ENCODE results near the gene TTC28. TPM values are rescaled to one million over a fixed set of nuclear protein-coding genes. Genes with fewer than 3 reads are reported as not detected.

Gene TTC28
- total RNA-seq, 1 donor from 2014 or later: 13.5 TPM

GRCh38 chr22:28299753-28300152 lies 379.9 kb downstream of the TTC28 start:
- Histone ChIP-seq H3K36me3 (ENCODE audit: control insufficient read depth, insufficient read depth, low read length) (no peaks in the 10 kb centered on the region), H3K4me3 (ENCODE audit: low read depth, low read length) (no peak overlapping the region), H3K27me3 (ENCODE audit: control insufficient read depth, insufficient read depth, low read length) (no peaks in the 10 kb centered on the region)
- no peak for DNase-seq (ENCODE audit: low read depth)
- no peak for TF ChIP-seq CTCF (IDR thresholded peaks at IDR 0.05; ENCODE audit: insufficient read depth, low read length, poor library complexity, severe bottlenecking)

- Histone ChIP-seq H3K27me3 (ENCODE audit: control insufficient read depth, insufficient read depth, low read length) (no peaks in the 10 kb centered on the region), H3K4me3 (ENCODE audit: low read depth, low read length) (no peak overlapping the region), H3K36me3 (ENCODE audit: control insufficient read depth, insufficient read depth, low read length) (no peaks in the 10 kb centered on the region)
- DNase-seq (ENCODE audit: low read depth): no peak
- no peak for TF ChIP-seq CTCF (IDR thresholded peaks at IDR 0.05; ENCODE audit: insufficient read depth, low read length, poor library complexity, severe bottlenecking)
Measured at GRCh38 chr22:28299309-28299708, 380.3 kb downstream of the TTC28 start.

GRCh38 chr22:28297504-28297903 lies 382.1 kb downstream of the TTC28 start:
- no peaks in the 10 kb centered on the region for H3K36me3 ChIP-seq (ENCODE audit: control insufficient read depth, insufficient read depth, low read length)
- no peak for DNase-seq (ENCODE audit: low read depth)
- no peak overlapping the region for H3K4me3 ChIP-seq (ENCODE audit: low read depth, low read length)
- TF ChIP-seq CTCF (IDR thresholded peaks at IDR 0.05; ENCODE audit: insufficient read depth, low read length, poor library complexity, severe bottlenecking): no peak
- H3K27me3 ChIP-seq (ENCODE audit: control insufficient read depth, insufficient read depth, low read length): no peaks in the 10 kb centered on the region

- no peak for DNase-seq (ENCODE audit: low read depth)
- no peak for TF ChIP-seq CTCF (IDR thresholded peaks at IDR 0.05; ENCODE audit: insufficient read depth, low read length, poor library complexity, severe bottlenecking)
- Histone ChIP-seq H3K4me3 (ENCODE audit: low read depth, low read length) (no peak overlapping the region), H3K36me3 (ENCODE audit: control insufficient read depth, insufficient read depth, low read length) (no peaks in the 10 kb centered on the region), H3K27me3 (ENCODE audit: control insufficient read depth, insufficient read depth, low read length) (no peaks in the 10 kb centered on the region)
Measured at GRCh38 chr22:28296452-28296851, 383.2 kb downstream of the TTC28 start.

- no peak for TF ChIP-seq CTCF (IDR thresholded peaks at IDR 0.05; ENCODE audit: insufficient read depth, low read length, poor library complexity, severe bottlenecking)
- no peak for DNase-seq (ENCODE audit: low read depth)
- H3K27me3 ChIP-seq (ENCODE audit: control insufficient read depth, insufficient read depth, low read length): no peaks in the 10 kb centered on the region
- no peaks in the 10 kb centered on the region for H3K36me3 ChIP-seq (ENCODE audit: control insufficient read depth, insufficient read depth, low read length)
- H3K4me3 ChIP-seq (ENCODE audit: low read depth, low read length): no peak overlapping the region
Measured at GRCh38 chr22:28283068-28283654, 396.5 kb downstream of the TTC28 start.

- no peaks in the 10 kb centered on the region for H3K27me3 ChIP-seq (ENCODE audit: control insufficient read depth, insufficient read depth, low read length)
- no peak for TF ChIP-seq CTCF (IDR thresholded peaks at IDR 0.05; ENCODE audit: insufficient read depth, low read length, poor library complexity, severe bottlenecking)
- DNase-seq (ENCODE audit: low read depth): no peak
- H3K36me3 ChIP-seq (ENCODE audit: control insufficient read depth, insufficient read depth, low read length): no peaks in the 10 kb centered on the region
- H3K4me3 ChIP-seq (ENCODE audit: low read depth, low read length): no peak overlapping the region
Measured at GRCh38 chr22:28282405-28283067, 397.1 kb downstream of the TTC28 start.
